Measurements from ENCODE around the gene NSL1.

NSL1 gene

GRCh38 chr1:212699625-212700222 is 91.9 kb downstream of the NSL1 start, which contains the start of gene BATF3:
Gene BATF3 (minus strand): TSS chr1:212699840. CDS start chr1:212699762, 78 bp downstream.
- Histone ChIP-seq H3K4me1 (no peaks in the 10 kb centered on the region), H3K9me3 (ENCODE audit: control insufficient read depth, low read length) (no peaks in the 10 kb centered on the region), H3K4me3 (ENCODE audit: low read depth, low read length) (peak within 1 kb of the TSS; percentile 47), H3K9ac (no peak within 1 kb of the TSS), H3K27me3 (ENCODE audit: control insufficient read depth, insufficient read depth, low read length) (no peaks in the 10 kb centered on the region), H3K79me2 (no peaks in the 10 kb centered on the region), H3K36me3 (ENCODE audit: control insufficient read depth, insufficient read depth, low read length) (no peaks in the 10 kb centered on the region), H3K4me2 (ENCODE audit: low read length) (peak within 1 kb of the TSS; percentile 79), H2AFZ (peak within 1 kb of the TSS; percentile 76), H3K27ac (peak within 1 kb of the TSS; percentile 54)
- no peak for TF ChIP-seq CTCF (IDR thresholded peaks at IDR 0.05)

- H2AFZ ChIP-seq = peak overlapping the region; percentile 70
- no peak overlapping the region for H3K9ac ChIP-seq
- no peaks in the 10 kb centered on the region for H3K27me3 ChIP-seq (ENCODE audit: control insufficient read depth, insufficient read depth, low read length)
- no peaks in the 10 kb centered on the region for H3K36me3 ChIP-seq (ENCODE audit: control insufficient read depth, insufficient read depth, low read length)
- H3K9me3 ChIP-seq (ENCODE audit: control insufficient read depth, low read length) = no peaks in the 10 kb centered on the region
- H3K4me1 ChIP-seq = no peaks in the 10 kb centered on the region
- peak overlapping the region; percentile 29 for H3K4me3 ChIP-seq (ENCODE audit: low read depth, low read length)
- H3K4me2 ChIP-seq (ENCODE audit: low read length) = peak overlapping the region; percentile 79
- TF ChIP-seq CTCF (IDR thresholded peaks at IDR 0.05) = peak; percentile 40
- no peak overlapping the region for H3K27ac ChIP-seq
- H3K79me2 ChIP-seq = no peaks in the 10 kb centered on the region
Measured at GRCh38 chr1:212699104-212699624, 92.4 kb downstream of the NSL1 start.

- no peak for TF ChIP-seq CTCF (IDR thresholded peaks at IDR 0.05)
- no peaks in the 10 kb centered on the region for H3K79me2 ChIP-seq
- peak overlapping the region; percentile 79 for H3K4me2 ChIP-seq (ENCODE audit: low read length)
- no peaks in the 10 kb centered on the region for H3K4me1 ChIP-seq
- peak overlapping the region; percentile 29 for H3K4me3 ChIP-seq (ENCODE audit: low read depth, low read length)
- H3K36me3 ChIP-seq (ENCODE audit: control insufficient read depth, insufficient read depth, low read length) = no peaks in the 10 kb centered on the region
- no peak overlapping the region for H3K27ac ChIP-seq
- H2AFZ ChIP-seq = peak overlapping the region; percentile 70
- H3K9ac ChIP-seq = no peak overlapping the region
- no peaks in the 10 kb centered on the region for H3K9me3 ChIP-seq (ENCODE audit: control insufficient read depth, low read length)
- H3K27me3 ChIP-seq (ENCODE audit: control insufficient read depth, insufficient read depth, low read length) = no peaks in the 10 kb centered on the region
Measured at GRCh38 chr1:212698467-212699103, 93.0 kb downstream of the NSL1 start.

- no peaks in the 10 kb centered on the region for H3K27me3 ChIP-seq (ENCODE audit: control insufficient read depth, insufficient read depth, low read length)
- no peaks in the 10 kb centered on the region for H3K4me1 ChIP-seq
- H3K4me3 ChIP-seq (ENCODE audit: low read depth, low read length) = no peak overlapping the region
- H3K9me3 ChIP-seq (ENCODE audit: control insufficient read depth, low read length) = no peaks in the 10 kb centered on the region
- no peaks in the 10 kb centered on the region for H3K36me3 ChIP-seq (ENCODE audit: control insufficient read depth, insufficient read depth, low read length)
- H3K79me2 ChIP-seq = no peaks in the 10 kb centered on the region
- H2AFZ ChIP-seq = no peak overlapping the region
- TF ChIP-seq CTCF (IDR thresholded peaks at IDR 0.05) = no peak
- no peak overlapping the region for H3K4me2 ChIP-seq (ENCODE audit: low read length)
- H3K27ac ChIP-seq = no peak overlapping the region
- H3K9ac ChIP-seq = no peak overlapping the region
Measured at GRCh38 chr1:212696721-212697331, 94.8 kb downstream of the NSL1 start.
